ENCODE measurements around the gene SCOC. TPM values are rescaled to one million over a fixed set of nuclear protein-coding genes. Genes with fewer than 3 reads are reported as not detected.
A peak's percentile ranks its signal among the peaks of the same experiment; 100 is the strongest.

Gene SCOC
- total RNA-seq, 2 experiments from 2014 or later = 8.0 to 16.2 TPM

DNA sequence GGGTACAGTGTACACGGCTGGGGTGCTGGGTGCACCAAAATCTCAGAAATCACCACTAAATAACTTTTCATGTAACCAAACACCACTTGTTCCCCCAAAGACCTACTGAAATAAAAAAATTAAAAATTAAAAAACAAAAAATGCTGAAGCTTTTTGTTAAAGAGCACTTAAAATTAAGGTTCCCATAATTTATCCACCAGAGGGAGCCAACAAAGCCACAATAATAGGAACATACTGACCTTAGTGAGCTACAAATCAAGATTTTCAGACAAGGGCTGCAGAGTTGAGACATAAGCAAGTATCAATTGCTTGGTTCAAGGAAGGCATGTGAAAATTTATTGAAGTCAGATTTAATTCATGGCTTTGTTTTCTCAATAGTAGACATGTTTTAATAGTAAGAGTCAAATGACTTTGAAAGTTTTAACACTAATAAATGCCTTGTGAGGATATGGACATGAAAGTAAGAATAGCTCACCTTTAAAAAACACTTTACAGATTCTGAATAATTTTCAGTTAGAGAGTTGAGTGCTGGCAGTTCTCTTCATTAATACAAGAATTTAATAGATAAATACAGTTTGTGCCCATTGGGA lies 43.0 kb upstream of the SCOC start:
- Histone ChIP-seq H3K79me2 (ENCODE audit: insufficient read depth, low read depth, low read length) (no peaks in the 10 kb centered on the region), H4K20me1 (ENCODE audit: insufficient read depth, low read length) (no peaks in the 10 kb centered on the region), H2AFZ (ENCODE audit: low read length) (no peak overlapping the region), H3K36me3 (ENCODE audit: insufficient read depth, low read length) (no peaks in the 10 kb centered on the region), H3K4me3 (ENCODE audit: low read depth, low read length, poor library complexity, severe bottlenecking) (no peak overlapping the region), H3K9me3 (ENCODE audit: low read length) (no peaks in the 10 kb centered on the region), H3K27ac (ENCODE audit: low read depth, low read length, poor library complexity, severe bottlenecking) (no peak overlapping the region), H3K4me2 (ENCODE audit: low read length) (no peak overlapping the region), H3K4me1 (ENCODE audit: insufficient read depth, low read length, poor library complexity, severe bottlenecking) (no peaks in the 10 kb centered on the region), H3K9me2 (ENCODE audit: insufficient read depth, low read length) (no peaks in the 10 kb centered on the region)
- peak; percentile 42 for DNase-seq (ENCODE audit: low spot score)
- intact Hi-C loops (cut with micrococcal nuclease; ENCODE audit: unreplicated experiment) = no loop called here
- ChIA-PET CTCF (ENCODE audit: unreplicated experiment) (no interaction called here), POLR2A (interaction anchor here (0.7 kb wide), 1 partner anchor 14 kb away, joined by 3 read pairs; no protein-coding TSS in a partner anchor)
- no TSS peak for BruUV-seq (replicated peaks)
- TF ChIP-seq, protein P1, sequence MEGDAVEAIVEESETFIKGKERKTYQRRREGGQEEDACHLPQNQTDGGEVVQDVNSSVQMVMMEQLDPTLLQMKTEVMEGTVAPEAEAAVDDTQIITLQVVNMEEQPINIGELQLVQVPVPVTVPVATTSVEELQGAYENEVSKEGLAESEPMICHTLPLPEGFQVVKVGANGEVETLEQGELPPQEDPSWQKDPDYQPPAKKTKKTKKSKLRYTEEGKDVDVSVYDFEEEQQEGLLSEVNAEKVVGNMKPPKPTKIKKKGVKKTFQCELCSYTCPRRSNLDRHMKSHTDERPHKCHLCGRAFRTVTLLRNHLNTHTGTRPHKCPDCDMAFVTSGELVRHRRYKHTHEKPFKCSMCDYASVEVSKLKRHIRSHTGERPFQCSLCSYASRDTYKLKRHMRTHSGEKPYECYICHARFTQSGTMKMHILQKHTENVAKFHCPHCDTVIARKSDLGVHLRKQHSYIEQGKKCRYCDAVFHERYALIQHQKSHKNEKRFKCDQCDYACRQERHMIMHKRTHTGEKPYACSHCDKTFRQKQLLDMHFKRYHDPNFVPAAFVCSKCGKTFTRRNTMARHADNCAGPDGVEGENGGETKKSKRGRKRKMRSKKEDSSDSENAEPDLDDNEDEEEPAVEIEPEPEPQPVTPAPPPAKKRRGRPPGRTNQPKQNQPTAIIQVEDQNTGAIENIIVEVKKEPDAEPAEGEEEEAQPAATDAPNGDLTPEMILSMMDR (conservative IDR thresholded peaks at IDR 0.05; ENCODE audit: low read length) = peak; percentile 82
- no peak for TF ChIP-seq EZH2phosphoT487 (IDR thresholded peaks at IDR 0.05; ENCODE audit: borderline replicate concordance, low read depth, low read length)

GRCh38 chr4:140331245-140331644 lies 42.2 kb upstream of the SCOC start:
- POLR2A ChIA-PET = no interaction called here
- TF ChIP-seq EZH2phosphoT487 (IDR thresholded peaks at IDR 0.05; ENCODE audit: borderline replicate concordance, low read depth, low read length) = no peak
- TF ChIP-seq, protein P1 (conservative IDR thresholded peaks at IDR 0.05; ENCODE audit: low read length) = no peak
- no peaks in the 10 kb centered on the region for H3K79me2 ChIP-seq (ENCODE audit: insufficient read depth, low read depth, low read length)
- CTCF ChIA-PET (ENCODE audit: unreplicated experiment) = no interaction called here
- intact Hi-C loops (cut with micrococcal nuclease; ENCODE audit: unreplicated experiment) = no loop called here
- no peak for DNase-seq (ENCODE audit: low spot score)
- BruUV-seq (replicated peaks) = no TSS peak
- no peak overlapping the region for H3K4me2 ChIP-seq (ENCODE audit: low read length)
- no peaks in the 10 kb centered on the region for H3K9me3 ChIP-seq (ENCODE audit: low read length)
- H3K27ac ChIP-seq (ENCODE audit: low read depth, low read length, poor library complexity, severe bottlenecking) = no peak overlapping the region
- no peaks in the 10 kb centered on the region for H3K9me2 ChIP-seq (ENCODE audit: insufficient read depth, low read length)
- H3K36me3 ChIP-seq (ENCODE audit: insufficient read depth, low read length) = no peaks in the 10 kb centered on the region
- no peaks in the 10 kb centered on the region for H3K4me1 ChIP-seq (ENCODE audit: insufficient read depth, low read length, poor library complexity, severe bottlenecking)
- H2AFZ ChIP-seq (ENCODE audit: low read length) = no peak overlapping the region
- H4K20me1 ChIP-seq (ENCODE audit: insufficient read depth, low read length) = no peaks in the 10 kb centered on the region
- no peak overlapping the region for H3K4me3 ChIP-seq (ENCODE audit: low read depth, low read length, poor library complexity, severe bottlenecking)

DNA sequence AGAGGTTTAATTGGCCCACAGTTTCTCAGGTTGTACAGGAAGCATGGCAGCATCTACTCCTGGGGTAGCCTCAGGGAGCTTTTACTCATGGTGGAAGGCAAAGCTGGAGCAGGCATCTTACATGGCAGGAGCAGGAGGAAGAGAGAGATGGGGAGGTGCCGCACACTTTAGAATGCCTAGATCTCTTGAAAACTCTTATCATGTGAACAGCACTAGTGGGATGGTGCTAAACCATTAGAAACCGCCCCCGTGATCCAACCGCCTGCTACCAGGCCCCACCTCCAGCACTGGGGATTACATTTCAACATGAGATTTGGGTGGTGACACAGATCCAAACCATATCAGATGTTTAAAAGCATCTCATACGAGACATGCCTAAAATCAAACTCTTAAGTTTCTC lies 41.6 kb upstream of the SCOC start:
- Histone ChIP-seq H3K4me3 (ENCODE audit: low read depth, low read length, poor library complexity, severe bottlenecking) (no peak overlapping the region), H3K4me2 (ENCODE audit: low read length) (no peak overlapping the region), H3K9me2 (ENCODE audit: insufficient read depth, low read length) (no peaks in the 10 kb centered on the region), H4K20me1 (ENCODE audit: insufficient read depth, low read length) (no peaks in the 10 kb centered on the region), H3K79me2 (ENCODE audit: insufficient read depth, low read depth, low read length) (no peaks in the 10 kb centered on the region), H3K9me3 (ENCODE audit: low read length) (no peaks in the 10 kb centered on the region), H3K4me1 (ENCODE audit: insufficient read depth, low read length, poor library complexity, severe bottlenecking) (no peaks in the 10 kb centered on the region), H2AFZ (ENCODE audit: low read length) (no peak overlapping the region), H3K27ac (ENCODE audit: low read depth, low read length, poor library complexity, severe bottlenecking) (no peak overlapping the region), H3K36me3 (ENCODE audit: insufficient read depth, low read length) (no peaks in the 10 kb centered on the region)
- no TSS peak for BruUV-seq (replicated peaks)
- no peak for TF ChIP-seq EZH2phosphoT487 (IDR thresholded peaks at IDR 0.05; ENCODE audit: borderline replicate concordance, low read depth, low read length)
- TF ChIP-seq, protein P1 (conservative IDR thresholded peaks at IDR 0.05; ENCODE audit: low read length) = no peak
- DNase-seq (ENCODE audit: low spot score) = no peak
- intact Hi-C loops (cut with micrococcal nuclease; ENCODE audit: unreplicated experiment) = no loop called here
- CTCF ChIA-PET (ENCODE audit: unreplicated experiment) = no interaction called here
- POLR2A ChIA-PET = interaction anchor here (0.6 to 0.7 kb wide), 3 partner anchors 11 to 55 kb away, joined by 3 to 7 read pairs (median 3); no protein-coding TSS in a partner anchor

Data from OCI-LY7 (cell line).